CD4-positive, alpha-beta T cell treated with Interleukin-21 for 1 hour (primary cell): ENCODE measurements around the gene TMEM86A.

Source experiments
- DNase-seq: peaks from one replicate; pipeline ENCODE4 v3.0.0-alpha.2; 2020

Gene TMEM86A

DNA sequence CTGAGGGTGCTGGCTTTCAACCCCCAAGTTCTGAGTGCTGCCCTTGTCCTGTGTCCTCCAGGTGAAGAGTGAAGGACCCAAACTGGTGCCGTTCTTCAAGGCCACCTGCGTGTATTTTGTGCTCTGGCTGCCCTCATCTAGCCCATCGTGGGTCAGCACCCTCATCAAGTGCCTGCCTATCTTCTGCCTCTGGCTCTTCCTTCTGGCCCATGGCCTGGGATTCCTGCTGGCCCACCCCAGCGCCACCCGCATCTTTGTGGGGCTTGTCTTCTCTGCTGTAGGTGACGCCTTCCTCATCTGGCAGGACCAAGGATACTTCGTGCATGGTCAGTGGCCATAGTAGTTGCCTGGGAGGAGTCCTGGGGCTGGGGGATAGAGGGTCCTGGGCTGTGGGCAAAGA lies 2.3 kb downstream of the TMEM86A start:
- DNase-seq = no peak

DNA sequence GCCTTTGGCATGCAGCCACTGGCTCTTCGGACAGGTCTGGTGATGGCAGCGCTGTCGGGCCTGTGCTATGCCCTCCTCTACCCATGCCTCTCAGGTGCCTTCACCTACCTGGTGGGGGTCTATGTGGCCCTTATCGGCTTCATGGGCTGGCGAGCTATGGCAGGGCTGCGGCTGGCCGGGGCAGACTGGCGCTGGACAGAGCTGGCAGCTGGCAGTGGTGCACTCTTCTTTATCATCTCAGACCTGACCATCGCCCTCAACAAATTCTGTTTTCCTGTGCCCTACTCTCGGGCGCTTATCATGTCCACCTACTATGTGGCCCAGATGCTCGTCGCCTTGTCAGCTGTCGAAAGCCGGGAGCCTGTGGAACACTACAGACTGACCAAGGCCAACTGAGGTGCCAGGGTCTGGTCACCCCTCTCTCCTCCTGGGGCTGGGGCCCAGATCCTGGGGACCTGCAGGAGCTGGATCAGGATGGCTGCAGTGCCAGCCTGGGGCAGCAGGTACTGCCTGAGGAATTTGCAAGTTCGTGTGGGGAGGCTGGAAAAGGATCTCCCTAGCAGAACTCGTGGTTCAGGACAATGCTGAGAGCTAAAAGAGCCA lies 3.1 kb downstream of the TMEM86A start:
- no peak for DNase-seq

DNA sequence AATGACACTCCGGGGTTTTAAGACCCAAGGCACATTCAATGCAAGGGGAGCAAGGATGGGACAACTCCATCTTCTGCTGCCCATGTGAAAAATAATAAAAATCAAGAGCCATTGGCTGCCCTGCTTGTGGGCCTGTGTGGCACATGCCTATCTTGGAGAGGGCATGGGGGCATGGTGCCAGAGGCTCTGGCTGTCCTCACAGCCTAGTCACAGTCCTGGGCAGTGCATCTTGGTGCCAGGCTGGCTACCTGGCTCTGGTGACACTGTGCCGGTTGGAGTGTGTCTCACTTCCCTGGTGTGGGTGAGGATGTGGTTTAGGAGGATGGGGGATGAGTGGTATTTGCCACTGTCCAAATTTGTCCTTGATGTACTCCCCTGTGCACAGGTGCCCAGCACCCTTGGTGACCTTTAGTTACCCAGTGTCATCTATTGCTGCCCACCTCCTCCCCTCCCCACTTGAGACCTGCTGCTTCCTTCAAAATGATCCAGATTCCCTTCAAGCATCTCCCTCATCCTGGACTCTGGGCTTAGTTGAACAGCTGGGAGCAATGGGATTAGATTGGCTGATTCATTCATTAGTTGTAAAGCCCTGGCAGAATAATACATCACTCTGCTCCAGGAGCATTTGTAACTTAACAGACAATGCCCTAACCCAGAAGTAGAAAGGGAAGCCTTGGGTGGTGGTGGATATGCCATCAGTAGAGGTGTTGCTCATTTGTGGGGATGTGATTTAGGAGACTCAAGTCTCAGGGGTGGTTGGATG lies 4.6 kb downstream of the TMEM86A start:
- DNase-seq = no peak

DNA sequence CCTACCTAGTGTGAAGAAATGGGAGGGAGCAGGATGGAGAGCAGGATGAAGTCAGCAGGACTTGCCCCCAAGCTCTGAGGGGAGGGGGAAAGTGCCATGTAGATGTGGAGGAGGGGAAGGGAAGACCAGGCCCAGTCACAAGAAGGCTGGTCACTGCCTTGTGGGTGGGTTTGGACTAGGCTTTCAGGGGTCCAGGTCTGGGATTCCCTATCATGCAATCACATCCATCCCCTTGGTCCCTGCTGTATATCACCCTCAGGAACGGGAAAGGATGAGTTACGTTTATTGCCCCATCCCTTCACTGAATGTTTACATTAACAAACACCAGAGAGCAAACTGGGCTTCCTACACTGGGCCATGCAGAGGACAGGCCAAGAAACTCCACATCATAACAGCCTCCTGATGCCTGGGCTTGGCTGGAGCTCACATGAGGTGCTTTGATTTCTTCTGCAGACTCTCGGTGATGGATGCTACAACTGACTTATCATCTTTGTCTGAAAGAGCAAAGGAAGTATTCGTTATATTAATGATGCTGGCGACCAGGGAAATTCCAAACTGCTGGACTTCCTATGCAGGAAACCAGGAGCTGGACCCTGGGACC lies 5.6 kb downstream of the TMEM86A start:
- DNase-seq = no peak

GRCh38 chr11:18704698-18705097 lies 6.1 kb downstream of the TMEM86A start:
- DNase-seq = no peak

DNA sequence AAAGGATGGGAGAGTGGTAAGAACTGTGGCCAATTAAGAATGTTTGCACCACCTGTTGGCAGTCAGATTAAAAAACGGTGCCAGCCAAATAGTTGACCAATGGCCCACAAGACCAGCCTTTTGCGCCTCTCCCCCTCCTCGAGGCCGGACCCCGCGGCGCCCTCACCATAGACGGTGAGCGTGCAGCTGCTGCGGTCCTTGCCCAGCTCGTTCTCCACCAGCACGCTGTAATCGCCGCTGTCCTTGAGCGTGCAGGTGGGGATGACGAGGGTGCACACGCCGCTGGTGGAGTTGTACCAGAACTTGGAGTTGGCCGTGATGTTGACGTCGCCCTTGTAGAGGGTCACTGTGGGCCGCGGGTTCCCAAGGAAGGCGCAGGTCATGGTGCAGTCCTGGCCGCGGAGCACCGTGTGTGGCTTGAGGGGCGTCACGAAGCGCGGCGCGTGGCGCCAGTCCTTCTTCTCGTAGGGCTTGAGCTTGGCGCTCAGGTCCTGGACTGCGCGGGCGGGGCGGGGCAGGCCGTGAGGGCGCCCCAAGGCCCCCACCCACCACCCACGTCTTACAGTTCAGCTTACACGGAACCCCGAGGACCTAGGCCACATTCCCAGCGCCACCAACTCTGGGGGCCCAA lies 7.2 kb downstream of the TMEM86A start:
- peak; percentile 28 for DNase-seq

- peak; percentile 73 for DNase-seq
These were observed 8.0 kb downstream of the TMEM86A start for GRCh38 chr11:18706330-18707243.

GRCh38 chr11:18707811-18708340 lies 9.3 kb downstream of the TMEM86A start:
- DNase-seq = no peak

DNA sequence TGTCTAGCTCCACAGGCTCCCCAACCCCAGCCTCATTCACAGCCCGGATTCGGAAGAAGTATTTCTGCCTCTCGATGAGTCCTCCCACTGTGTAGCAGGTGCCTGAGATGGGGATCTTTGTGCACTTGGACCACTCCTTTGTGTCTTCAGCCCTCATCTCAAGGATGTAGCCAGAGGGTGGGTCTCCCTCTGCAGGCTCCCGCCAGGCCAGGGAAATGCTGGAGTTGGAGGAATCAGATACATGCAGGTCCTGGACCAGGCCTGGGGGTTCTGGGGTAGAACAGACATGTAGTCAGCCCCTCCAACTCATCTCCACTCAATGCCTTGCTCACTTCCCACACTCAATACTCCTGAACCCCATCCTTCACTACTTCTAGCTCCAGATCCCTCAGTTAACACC lies 10.8 kb downstream of the TMEM86A start:
- DNase-seq = no peak

DNA sequence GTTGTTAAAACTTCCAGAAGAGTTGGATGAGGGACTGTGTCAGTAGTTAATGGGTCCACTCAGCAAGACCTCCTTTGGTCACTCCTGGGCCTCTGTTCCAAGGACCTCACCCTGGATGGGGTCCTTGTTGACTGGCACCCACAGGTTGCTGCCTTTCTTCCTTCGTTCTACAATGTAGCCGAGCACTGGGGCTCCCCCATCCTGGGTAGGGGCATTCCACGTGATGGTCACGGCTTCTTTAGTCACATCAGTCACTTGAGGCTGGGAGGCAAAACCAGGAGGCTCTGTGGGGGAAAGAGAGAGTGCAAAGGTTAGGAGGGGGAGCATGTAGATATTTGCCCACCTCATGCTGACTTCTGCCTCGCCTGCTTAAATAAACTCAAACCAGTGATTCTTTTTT lies 12.0 kb downstream of the TMEM86A start:
- no peak for DNase-seq

DNA sequence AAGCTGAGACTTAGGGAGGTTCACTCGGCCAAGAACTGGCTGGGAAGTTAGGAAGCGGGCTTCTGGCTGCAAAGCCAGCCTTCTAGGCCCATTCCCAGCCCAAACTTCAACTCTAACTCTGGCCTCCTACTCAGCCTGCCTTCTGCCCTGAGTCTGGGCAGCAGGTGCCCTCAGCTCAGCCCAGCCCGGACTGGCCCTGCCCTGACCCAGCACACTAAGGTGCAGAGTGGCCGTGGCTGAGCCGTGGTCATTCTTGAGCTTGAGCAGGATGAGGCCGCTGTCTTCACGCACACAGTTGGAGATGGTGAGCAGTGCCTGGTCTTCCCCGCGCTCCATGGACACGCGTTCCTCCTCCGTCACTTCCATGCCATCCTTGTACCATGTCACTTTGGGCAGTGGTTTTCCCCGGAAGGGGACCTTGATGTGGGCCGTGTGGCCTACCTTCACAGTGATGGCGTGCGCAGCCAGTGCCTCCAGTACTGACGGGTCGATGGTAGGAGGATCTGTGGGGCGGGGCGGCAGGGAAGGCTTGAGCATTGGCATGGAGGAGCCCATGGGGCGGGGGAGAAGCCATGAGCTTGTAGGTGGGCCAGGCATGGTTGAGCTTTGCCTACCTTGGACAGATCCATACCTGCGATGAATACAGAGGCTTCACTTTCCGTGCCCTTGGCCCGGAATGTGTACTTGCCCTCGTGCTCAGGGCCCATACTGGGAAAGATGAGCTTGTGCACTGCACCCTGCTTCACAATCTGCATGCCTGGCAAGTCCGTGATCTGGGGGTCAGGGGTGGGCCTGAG lies 15.3 kb downstream of the TMEM86A start:
- DNase-seq = no peak

- DNase-seq = no peak
These were observed 15.8 kb downstream of the TMEM86A start for GRCh38 chr11:18714443-18714780.

DNA sequence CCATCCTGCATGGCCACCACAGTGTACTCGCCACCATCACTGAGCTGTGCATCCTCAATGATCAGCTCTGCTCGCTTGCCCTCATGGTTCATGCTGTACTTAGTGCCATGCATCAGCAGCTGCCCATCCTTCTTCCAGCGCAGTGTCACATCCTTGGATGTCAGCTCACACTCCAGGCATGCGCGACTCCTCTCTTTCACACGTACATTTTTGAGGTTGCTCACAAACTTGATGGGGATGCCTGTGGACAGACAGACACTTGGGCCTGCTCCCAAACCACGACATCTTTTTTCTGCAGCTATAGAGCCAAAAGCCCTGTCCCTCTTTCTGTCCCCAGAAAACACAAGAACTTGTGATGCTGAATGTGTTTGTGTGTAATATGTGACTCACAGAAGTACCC lies 16.9 kb downstream of the TMEM86A start:
- no peak for DNase-seq

- no peak for DNase-seq
These were observed 21.7 kb downstream of the TMEM86A start for GRCh38 chr11:18720091-18720807.

GRCh38 chr11:18720808-18721560 lies 22.4 kb downstream of the TMEM86A start:
- DNase-seq = peak; percentile 87

- DNase-seq = peak; percentile 65
These were observed 23.1 kb downstream of the TMEM86A start for GRCh38 chr11:18721561-18722292.

DNA sequence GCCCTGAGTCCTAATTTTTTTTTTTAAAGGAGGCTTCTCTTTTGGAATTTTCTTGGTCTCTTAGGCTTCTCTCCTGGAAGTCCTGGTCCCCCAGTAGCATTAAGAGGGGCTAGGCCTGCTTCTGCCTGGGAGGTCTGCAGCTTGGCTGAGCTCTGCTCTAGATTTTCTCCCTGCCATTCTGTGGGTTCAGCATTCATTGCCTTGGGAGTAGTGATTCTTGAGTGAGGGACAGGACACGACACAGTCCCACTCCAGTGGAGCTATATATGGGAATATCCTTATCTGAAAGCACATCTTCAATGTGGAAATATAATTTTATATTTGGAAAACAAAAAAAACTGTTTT lies 23.7 kb downstream of the TMEM86A start:
- DNase-seq = no peak

- no peak for DNase-seq
These were observed 25.4 kb downstream of the TMEM86A start for GRCh38 chr11:18723991-18724390.

DNA sequence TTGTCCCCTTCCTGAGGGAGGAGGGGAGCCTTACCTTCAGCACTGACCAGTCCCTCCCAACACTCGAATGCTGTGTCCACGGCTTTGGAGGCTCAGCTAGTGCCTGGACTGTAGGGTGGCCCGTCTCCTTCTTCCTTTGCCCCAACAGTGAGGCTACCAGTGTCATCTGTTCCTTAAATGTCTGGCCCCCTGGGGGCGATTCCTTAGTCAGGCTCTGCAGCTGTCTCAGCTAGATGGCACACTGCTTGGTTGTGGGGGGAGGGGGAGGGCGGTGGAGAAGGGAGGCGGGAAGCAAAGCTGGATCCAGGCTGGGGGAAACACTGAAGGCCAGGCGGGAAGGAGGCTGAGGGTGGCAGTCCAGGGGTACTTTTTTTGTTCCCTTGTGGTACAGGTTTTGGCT lies 27.5 kb downstream of the TMEM86A start, which contains the start of gene IGSF22:
Gene IGSF22 (minus strand): TSS at position 149 of the 400 bp plus-strand sequence. CDS start 1,952 bp downstream, outside the sequence.
- no peak for DNase-seq
